ENCODE results near the gene SPHKAP.
"Not testable (repeated sequence)": the region's sequence is repeated elsewhere in the genome, so short reads cannot be mapped to it uniquely, and the experiment has no call there.

SPHKAP gene

GRCh38 chr2:228103379-228103778, 78.1 kb downstream of the SPHKAP start:
- DNase-seq (ENCODE audit: low read depth in 2 of 2): no peak

DNA sequence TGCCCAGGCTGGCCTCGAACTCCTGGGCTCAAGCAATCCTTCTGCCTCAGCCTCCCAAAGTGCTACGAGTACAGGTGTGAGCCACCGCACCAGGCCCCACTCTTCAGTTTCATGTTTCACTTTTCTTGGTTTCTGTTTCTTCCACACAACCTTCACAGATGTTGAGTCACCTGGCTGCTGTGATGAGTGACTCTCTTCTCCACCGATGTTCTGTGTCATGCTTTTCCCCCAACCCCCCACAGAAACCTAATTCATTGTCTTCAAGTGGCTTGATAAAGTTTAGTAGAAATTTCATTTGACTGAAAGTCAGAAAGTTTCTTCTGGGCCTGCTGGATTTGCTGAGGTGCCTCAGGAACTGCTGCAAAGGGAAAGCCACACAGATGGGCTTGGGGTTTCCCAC, 78.5 kb downstream of the SPHKAP start:
- DNase-seq (ENCODE audit: low read depth in 2 of 2): no peak

DNA sequence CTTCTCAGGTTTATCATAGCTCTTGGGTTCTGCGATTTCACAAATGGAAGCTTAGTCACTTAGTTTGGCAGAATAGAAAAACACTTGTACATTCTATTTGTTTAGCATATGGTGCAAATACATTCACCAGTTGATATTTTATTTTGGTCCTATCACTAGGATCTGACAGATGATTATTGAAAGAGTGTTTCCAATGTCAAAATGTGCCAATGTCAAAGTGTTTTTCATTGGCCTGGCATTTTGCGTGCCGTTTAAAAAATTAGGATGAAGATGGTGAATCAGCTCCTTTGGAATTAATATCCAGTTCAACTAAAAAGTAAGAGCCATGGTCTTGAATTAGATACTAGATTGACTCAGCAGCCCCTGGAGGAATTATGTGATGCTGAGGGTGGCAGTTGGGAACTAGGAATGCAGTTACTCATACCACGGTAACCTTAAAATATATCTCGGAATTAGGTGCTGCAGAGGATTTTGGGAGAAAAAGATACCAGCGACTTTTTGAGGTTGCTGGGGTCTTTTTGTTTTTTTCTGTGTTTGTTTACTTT, 87.0 kb downstream of the SPHKAP start:
- DNase-seq (ENCODE audit: low read depth in 2 of 2): peak in 1 of 2 experiments; percentile 0

- no peak for DNase-seq (ENCODE audit: low read depth in 2 of 2)
These were observed 89.4 kb downstream of the SPHKAP start for GRCh38 chr2:228092056-228092455.

DNA sequence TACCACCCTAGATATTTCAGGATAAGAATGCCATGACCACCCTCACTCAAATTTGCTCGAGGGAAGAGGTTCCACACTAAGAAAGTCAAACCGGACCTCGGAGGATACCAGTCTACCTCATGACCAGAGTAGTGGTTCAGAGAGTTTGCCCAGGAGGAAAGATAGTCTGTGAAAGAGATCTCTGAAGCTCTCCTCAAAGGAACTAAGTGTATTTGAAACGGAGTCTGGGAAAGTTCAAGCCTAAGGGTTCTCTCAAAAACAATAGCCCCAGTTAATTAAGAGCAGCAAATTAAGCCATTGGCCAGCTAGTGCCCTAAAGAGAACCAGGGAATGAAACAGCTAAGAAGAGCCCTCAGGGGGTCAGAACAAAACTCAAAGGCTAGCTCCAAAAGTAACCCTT, 94.9 kb downstream of the SPHKAP start:
- no peak for DNase-seq (ENCODE audit: low read depth in 2 of 2)

GRCh38 chr2:228084717-228085116, 96.8 kb downstream of the SPHKAP start:
- DNase-seq (ENCODE audit: low read depth in 2 of 2): no peak

- no peak for DNase-seq (ENCODE audit: low read depth in 2 of 2)
These were observed 98.4 kb downstream of the SPHKAP start for GRCh38 chr2:228083131-228083530.

- no peak for DNase-seq (ENCODE audit: low read depth in 2 of 2)
These were observed 98.9 kb downstream of the SPHKAP start for GRCh38 chr2:228082571-228082970.

- DNase-seq (ENCODE audit: low read depth in 2 of 2): no peak
These were observed 102.3 kb downstream of the SPHKAP start for GRCh38 chr2:228079194-228079593.

GRCh38 chr2:228076695-228077094, 104.8 kb downstream of the SPHKAP start:
- DNase-seq (ENCODE audit: low read depth in 2 of 2): not testable (repeated sequence)

GRCh38 chr2:228072669-228073068, 108.8 kb downstream of the SPHKAP start:
- DNase-seq (ENCODE audit: low read depth in 2 of 2): no peak

- no peak for DNase-seq (ENCODE audit: low read depth in 2 of 2)
These were observed 114.2 kb downstream of the SPHKAP start for GRCh38 chr2:228067309-228067708.

- no peak for DNase-seq (ENCODE audit: low read depth in 2 of 2)
These were observed 115.2 kb downstream of the SPHKAP start for GRCh38 chr2:228066126-228066798.

GRCh38 chr2:228065686-228066085, 115.8 kb downstream of the SPHKAP start:
- no peak for DNase-seq (ENCODE audit: low read depth in 2 of 2)

GRCh38 chr2:228064796-228065315, 116.6 kb downstream of the SPHKAP start:
- no peak for DNase-seq (ENCODE audit: low read depth in 2 of 2)

DNA sequence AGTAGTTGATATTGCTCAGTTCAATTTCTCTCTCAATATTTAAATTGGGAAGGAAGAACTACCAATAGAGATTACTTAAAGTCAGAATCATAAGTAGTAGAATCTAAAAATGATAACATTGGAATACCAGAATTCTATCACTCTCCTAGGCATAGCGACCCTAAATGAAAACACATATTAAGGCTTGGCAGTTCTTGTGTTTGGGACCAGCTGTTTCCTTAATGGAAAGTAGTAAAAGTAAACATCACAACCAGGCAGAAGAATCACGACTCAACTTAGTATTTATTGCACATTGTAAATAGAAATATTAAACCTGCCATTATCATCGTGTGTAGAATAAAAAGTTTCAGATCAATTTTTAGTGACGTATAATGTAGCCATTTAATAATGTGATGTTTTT, 117.5 kb downstream of the SPHKAP start:
- no peak for DNase-seq (ENCODE audit: low read depth in 2 of 2)

GRCh38 chr2:228063558-228063957, 117.9 kb downstream of the SPHKAP start:
- DNase-seq (ENCODE audit: low read depth in 2 of 2): no peak

GRCh38 chr2:228059735-228060134, 121.8 kb downstream of the SPHKAP start:
- DNase-seq (ENCODE audit: low read depth in 2 of 2): no peak

DNA sequence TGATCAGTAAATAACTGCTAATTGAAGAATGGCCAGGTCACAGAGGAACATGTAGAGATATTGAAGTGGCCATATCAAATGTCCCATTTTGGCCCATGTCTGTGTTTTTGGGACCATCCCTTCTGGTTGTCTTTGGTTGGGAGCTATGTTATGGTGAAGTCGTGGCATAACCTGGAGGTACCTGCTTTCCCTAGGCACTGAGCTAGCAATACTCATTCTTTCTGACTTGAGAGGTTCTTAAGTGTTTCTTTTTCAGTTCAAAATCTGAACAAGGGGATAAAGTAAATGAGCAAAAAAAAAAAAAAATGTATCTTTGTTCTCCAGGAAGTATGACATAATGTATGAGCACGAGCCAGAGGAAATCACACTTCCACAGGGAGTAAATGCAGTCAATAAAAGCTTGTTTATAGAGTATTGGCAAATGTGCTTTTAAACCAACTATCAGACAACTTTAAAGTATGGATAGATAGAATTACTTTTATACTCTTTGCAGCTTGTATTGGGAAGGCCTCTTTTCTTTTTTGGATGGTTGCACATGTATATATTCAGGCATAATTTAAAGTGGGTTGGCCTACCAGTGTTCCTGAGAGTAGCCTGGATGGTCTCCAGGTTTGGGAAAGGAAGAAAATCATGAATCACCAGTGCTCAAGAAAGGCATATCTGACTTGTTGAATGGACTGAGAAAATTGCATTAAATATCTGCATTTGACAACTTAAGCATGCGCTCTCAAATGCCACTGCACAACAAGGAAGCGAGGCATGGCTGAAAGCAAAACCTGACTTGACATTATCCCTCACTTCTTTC, 125.0 kb downstream of the SPHKAP start:
- DNase-seq (ENCODE audit: low read depth in 2 of 2): no peak

DNA sequence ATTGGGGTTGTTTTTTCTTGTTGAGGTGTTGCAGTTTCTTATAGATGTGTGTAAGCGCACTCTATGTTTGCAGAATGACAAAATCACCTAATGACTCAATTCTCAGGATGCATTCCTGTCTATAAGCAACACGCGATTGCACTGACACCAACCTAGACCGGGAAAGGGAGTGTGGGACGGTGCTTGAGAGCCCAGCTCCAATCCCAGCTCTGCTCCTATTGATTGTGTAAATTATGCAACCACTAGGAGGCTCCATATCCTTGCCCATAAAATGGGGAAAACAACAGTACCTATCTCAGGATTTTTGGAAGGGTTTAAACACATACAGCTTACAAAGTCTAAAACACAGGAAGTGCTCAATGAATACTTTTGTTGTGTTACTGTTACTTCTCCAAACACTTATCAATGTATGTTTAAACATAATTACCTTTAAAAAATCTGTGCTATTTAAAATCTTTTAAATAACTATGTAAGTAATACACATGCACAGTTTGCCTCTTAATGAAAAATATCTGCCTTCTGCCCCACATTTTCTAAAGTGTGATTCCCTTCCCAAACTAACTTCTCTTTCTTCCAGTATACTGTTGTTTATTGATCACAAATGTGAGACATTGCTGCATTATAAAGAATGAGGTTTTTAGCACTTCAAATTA, 132.5 kb downstream of the SPHKAP start:
- peak; percentile 15 to 17 for DNase-seq (ENCODE audit: low read depth in 2 of 2)

DNA sequence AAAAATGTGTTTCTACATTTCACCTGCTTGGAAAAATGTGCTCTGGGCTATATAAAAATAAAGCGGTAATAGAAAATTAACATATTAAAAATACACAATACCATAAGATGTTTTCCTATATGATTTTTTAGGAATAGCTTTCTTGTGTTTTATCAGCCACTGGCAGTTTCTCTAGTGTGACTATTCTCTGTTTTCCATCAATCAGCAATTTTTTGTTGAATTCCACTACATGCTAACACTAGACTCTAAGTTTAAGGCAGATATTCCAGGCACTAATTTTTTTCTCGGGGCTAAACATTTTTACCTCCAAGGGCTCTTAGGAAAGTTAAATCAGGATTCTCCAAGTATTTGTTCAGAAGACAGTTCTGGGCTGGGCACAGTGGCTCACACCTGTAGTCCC, 140.5 kb downstream of the SPHKAP start:
- DNase-seq (ENCODE audit: low read depth in 2 of 2): no peak

All from fibroblast of skin of left quadriceps (primary cell).